Stimulated activated CD4-positive, alpha-beta T cell treated with anti-CD3 and anti-CD28 coated beads, Interleukin-1b, Interleukin-23, amount 100 ng/mL, for 48 hours (primary cell): ENCODE results near the gene ZNF431.
A peak's percentile ranks its signal among the peaks of the same experiment; 100 is the strongest.
"Not testable (repeated sequence)": the region's sequence is repeated elsewhere in the genome, so short reads cannot be mapped to it uniquely, and the experiment has no call there.

Experiments used
- DNase-seq: peaks from one replicate; pipeline ENCODE4 v3.0.0-alpha.2; 2020

Gene ZNF431

DNA sequence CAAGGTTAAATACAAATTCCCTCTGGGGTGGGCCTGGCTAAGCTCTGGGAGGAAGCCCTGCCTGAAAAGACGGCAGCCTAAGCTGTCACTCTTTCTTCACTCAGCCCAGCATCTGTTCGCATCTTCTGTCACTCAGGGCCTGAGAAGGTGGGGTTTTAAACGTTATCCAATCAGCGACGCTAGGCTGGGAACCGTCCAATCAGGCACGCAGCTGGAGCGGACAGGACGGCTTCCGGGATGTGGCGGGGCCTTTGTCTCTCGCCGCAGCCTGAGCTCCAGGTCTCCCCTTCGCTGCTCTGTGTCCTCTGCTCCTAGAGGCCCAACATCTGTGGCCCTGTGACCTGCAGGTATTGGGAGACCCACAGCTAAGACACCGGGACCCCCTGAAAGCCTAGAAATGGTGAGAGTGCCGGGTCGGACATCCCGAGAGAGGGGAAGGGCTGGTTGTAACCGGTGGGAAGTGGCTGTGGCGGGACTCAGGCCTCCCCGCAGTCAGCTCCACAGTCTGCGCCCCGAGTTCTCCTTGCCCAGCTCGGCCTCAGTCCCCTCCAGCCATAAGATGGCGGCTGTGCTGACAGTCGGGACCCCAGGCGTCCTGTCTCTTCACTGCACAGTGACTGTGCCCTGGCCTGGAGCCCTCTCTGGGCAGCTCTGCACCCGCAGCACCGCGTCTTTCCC, at the start of gene ZNF431:
TSS of gene ZNF431 (plus strand) at position 254 of the 678 bp plus-strand sequence. CDS start at position 398, 144 bp downstream.
- DNase-seq: peak; percentile 91

DNA sequence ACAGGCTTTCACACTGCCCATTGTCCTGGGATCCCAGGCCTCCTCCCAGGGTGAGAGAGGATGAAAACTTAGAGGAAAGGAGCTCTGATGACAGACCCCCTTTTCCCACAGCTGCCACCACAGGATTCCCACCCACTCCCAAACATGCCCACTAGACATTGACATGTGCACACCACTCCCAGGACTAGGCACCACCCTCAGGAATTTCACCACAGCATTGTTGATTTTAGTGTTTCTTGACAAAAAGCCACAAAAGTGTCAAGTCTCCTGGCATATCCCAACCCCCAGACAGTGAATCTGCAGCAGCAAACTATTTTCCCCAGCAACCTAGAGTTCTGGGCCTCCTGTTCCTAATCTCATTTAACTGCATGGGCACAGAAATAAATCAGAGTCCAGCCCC, 49.7 kb upstream of the ZNF431 start:
- DNase-seq: no peak

DNA sequence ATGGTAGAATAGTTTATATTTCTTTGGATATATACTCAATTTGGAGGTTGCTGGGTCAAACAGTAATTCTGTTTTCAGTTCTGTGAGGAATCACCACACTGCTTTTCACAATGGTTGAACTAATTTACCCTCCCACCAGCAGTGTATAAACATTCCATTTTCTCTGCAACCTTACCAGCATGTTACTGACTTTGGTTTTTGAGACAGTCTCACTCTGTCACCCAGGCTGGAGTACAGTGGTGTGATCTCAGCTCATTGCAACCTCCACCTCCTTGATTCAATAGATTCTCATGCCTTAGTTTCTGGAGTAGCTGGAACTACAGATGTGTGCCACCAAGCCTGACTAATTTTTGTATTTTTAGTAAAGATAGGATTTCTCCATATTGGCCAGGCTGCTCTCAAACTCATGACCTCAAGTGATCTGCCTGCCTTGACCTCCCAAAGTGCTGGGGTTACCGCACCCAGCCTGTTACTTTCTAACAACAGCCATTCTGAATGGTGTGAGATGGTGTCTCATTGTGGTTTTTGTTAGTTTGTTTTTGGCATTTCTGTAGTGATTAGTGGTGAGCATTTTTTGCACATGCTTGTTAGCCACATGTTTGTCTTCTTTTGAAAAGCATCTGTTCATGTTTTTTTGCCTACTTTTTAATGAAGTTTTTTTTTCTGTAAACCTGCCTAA, 47.4 kb upstream of the ZNF431 start:
- DNase-seq: no peak

DNA sequence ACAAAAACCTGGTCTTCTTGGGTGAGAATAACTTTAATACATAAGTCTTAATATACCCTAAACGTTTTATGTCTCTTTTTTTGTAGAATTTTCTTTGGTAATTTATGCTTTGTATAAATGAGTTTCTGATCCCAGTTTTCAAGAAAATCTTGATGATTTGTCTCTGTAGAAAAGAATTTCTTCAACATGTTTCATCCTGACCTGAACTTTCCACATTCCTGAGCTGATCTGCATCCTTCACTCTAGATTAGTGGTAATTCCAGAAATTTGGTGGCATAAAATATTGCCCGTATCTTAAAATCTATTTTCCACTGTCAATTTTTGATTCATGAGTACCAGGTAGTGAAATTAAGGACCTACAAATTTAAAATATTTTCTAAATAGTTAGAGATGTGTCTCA, 43.5 kb upstream of the ZNF431 start:
- no peak for DNase-seq

DNA sequence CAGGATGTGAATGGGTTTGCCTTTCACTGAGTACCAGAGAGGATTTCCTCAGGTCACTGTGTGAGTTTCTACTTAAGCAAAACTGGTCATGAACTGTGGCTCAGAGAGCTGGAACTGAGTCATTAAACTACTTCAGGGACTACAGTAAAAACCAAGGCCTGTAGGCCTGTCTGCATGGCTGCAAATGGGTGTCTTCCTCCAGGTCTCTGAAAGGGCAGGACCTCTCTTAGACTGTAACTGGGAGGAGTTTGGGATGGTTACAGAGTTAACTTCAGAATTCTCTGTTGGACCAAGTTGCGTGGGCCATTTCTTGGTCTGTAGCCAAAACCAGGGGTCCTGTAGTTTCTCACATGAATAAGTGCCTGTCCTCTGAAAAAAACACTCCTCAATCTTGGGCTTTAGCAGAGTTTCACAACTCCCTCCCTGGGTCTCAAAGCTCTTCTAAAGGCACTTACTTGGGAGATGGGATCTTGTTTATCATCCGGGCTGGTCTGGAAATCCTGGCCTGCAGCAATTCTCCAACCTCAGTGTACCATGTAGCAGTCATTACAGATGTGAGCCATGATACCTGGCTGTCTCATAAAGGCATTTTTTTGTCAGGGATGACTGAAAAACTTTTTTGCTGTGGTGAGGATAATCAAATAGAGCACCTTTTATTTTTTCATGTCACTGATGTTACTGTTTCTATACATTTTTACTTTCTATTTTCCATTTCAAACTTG, 40.2 kb upstream of the ZNF431 start:
- no peak for DNase-seq

DNA sequence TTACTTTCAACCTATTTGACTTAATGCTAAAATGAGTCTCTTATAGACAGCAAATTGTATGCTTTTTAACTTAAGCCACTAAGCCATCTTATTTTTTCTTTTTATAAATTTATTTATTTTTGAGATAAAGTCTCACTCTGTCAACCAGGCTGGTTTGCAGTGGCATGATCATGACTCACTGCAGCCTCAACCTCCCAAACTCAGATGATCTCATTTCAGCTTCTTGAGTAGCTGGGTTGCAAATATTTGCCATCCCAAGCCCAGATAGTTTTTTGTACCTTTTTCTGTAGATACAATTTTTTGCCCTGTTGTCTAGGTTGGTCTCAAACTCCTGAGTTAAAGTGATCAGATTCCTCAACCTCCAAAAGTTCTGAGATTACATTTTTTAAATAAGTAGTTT, 32.7 kb upstream of the ZNF431 start:
- DNase-seq: no peak

DNA sequence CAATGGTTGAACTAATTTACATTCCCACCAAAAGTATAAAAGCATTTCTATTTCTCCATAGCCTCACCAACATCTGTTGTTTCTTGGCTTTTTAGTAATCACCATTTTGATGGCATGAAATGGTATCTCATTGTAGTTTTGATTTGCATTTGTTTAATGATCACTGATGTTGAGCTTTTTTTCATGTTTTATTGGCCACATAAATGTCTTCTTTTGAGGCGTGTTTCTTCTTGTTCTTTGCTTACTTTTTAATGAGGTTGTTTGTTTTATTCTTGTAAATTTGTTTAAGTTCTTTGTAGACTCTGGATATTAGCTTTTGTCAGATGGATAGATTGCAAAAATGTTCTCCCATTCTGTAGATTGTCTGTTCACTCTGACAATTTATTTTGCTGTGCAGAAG, 31.7 kb upstream of the ZNF431 start:
- DNase-seq: no peak

DNA sequence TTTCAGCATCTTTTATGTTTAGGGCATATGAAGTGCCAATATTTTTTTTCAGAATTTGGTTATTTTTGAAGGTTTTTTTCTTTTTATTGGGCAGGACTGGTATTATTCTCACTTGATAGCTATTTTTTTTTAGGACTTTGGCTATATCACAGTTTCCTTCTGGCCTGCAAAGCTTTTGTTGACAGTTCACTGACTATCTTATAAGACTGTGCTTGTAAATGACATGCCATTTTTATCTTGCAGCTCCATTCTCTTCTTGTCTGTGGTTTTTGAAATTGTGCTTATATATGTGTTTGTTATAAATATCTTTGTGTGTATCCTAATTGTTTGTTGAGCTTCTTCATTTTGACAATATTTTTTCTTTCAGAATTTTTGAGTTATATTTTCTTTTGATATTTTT, 26.4 kb upstream of the ZNF431 start:
- DNase-seq: no peak

DNA sequence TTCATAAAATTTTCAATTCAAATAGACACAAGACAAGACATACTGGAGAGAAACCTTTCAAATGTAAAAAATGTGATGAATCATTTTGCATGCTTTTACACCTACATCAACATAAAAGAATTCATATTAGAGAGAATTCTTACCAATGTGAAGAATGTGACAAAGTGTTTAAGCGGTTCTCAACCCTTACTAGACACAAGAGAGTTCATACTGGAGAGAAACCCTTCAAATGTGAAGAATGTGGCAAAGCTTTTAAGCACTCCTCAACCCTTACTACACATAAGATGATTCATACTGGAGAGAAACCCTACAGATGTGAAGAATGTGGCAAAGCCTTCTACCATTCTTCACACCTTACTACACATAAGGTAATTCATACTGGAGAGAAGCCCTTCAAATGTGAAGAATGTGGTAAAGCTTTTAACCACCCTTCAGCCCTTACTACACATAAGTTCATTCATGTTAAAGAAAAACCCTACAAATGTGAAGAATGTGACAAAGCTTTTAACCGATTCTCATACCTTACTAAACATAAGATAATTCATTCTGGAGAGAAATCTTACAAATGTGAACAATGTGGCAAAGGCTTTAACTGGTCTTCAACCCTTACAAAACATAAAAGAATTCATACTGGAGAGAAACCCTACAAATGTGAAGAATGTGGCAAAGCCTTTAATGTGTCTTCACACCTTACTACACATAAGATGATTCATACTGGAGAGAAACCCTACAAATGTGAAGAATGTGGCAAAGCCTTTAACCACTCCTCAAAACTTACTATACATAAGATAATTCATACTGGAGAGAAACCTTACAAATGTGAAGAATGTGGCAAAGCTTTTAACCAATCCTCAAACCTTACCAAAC, 24.6 kb upstream of the ZNF431 start:
- no peak for DNase-seq

DNA sequence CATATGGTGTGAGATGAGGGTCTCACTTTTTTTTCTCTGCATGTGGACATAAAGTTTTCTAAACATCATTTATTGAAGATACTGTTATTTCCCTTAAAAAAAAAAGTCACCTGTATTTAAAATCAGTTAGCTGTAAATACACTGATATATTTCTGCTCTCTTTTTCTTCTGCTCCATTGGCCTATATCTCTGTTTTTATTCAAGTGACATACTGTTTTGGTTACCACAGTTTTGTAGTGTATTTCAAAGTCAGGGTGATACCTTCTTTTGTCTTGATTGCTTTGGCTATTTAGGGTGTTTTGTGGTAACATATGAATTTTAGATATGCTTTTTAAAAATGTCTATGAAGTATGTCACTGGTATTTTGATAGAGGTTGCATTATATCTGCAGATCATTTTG, 15.8 kb upstream of the ZNF431 start:
- DNase-seq: no peak

DNA sequence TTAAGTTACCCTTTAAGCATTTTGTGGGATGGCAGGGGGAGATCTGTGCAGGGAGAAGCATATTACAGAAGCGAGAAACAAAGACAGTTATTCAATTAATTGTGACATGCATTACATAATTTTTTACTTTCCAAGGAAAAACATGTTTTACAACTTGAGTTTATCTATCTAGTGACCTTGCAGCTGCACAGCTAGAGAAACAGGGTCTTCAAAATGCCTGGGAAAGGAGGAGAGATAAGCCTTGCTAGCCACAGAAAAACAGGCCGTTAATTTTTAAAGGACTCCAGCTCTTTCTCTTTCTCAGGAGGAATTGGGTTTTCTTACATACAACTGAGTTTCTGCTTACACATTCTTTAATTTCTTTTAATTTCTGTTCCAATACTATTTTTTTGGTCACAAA, 14.8 kb upstream of the ZNF431 start:
- no peak for DNase-seq

DNA sequence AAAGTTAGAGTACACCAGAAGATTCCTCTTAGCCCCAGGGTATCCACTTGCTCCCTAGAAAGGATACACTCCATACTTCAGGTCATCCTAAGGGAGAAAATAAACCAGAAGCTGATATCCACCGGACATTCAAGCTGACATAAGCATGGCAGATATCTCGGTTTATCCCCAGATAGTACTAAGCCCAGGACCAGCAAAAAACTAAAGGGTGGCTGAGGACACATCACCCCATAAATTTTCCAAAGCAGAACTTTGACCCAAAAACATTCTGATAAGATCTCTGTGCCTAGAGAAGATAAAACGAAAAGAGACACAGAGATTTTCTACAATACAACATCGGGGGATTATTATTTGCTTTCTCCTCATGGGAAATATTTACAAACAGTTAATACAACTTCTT, 13.9 kb upstream of the ZNF431 start:
- no peak for DNase-seq

DNA sequence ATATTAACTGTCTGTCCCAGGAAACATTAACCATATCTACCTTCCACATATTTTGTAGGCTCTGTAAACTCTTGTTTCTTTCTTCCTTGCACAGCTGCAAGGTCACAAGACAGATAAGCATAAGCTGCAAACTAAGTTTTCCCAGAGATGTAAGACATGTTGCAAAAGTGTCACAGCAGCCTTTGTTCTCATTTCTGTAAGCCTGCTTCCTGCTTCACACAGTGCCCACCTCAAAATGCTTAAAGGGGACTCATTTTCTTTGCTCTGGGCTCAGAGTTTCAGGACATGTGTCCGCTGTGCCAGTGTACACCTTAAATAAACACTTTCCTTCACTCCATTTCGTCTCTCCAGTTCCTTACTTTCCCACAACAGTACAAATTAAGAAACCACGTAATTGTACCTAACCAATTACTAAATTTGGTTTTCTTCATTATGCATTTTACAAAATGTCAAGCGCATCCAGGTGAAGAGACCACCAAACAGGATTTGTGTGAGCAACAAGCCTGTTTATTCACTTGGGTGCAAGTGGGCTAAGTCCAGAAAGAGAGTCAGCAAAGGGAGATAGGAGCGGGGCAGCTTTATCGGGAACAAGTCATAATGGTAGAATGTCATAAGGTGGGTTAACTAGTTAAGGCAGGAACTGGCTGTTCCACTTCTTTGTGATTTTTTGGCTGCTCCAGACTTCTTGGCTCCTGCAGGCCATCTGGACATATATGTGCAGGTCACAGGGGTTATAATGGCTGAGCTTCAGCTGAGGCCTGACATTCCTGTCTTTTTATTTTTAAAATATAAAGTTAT, 12.7 kb upstream of the ZNF431 start:
- no peak for DNase-seq

DNA sequence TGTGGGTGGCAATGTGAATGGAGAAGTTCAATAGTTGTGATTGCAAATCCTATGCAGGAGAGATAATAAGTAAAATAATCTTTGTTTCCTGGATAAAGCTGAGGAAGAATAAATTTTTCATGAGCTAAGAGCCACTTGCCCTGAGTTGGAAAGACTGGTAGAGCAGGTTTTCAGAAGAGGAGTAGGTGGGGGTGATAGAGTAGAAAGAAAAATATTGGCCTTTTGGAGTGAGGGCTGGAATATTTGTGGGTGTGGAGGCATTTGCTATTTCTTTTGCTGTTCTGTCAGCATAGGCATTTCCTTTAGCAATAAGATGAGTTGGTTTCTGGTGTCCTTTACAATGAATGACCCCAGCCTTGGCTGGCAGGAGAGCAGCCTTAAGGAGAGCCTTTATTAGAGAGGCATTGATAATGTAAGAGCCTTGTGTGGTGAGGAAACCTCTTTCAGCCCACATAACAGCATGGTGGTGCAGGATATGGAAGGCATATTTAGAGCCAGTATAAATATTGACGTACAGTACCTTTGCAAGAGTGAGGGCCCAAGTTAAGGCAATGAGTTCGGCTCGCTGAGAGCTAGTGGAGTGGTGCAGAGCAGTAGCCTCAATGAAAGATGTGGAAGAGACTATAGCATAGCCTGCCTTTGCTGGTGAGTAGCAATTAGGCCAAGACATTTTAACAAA, 11.6 kb upstream of the ZNF431 start:
- no peak for DNase-seq

DNA sequence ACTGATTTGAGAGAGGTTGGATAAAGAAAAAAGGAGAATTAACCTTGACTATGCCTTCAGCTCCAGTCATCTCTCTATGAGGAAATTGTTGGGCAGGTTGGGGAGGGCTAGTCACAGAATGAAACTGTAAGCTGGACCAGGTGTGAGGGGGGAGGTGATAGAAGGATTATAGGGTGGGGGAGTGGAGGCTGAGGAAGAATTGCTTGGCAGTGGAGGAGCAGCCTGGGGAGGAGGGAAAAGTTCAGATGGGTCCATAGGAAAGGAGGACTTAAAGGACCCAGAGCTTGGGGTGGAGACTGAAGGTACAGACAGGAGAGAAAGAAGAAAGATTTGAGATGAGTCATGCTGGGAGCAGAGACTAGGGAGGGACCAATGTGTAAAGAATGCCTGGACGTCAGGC, 8.2 kb upstream of the ZNF431 start:
- DNase-seq: no peak

DNA sequence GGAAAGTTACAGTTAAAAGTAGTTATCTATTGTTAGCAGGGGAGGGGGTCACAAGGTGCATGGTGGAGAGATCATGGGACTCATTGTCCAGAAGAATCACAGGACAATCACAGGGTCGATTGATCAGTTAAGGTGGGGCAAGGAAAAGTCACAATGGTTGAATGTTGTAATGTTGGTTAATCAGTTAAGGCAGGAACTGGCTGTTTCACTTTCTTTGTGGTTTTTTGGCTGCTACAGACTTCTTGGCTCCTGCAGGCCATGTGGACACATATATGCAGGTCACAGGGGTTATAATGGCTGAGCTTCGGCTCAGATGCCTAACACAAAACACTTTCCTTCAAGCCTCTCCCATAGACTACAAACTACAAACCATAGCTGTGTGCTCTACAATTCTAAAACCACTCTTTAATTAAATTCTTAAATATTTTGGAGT, 6.9 kb upstream of the ZNF431 start:
- no peak for DNase-seq

DNA sequence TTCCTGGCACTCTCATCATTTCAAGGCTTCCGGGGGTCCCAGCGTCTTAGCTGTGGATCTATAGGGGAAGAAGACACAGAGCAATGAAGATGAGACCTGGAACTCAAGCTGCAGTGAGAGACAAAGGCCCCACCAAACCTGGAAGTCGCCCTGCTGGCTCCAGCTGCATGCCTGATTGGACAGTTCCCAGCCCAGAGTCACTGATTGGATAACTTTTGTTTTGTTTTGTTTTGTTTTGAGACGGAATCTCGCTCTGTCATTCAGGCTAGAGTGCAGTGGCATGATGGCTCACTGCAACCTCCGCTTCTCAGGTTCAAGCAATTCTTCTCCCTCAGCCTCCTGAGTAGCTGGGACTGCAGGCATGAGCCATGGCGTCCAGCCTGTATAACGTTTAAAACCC, 6.4 kb upstream of the ZNF431 start:
- no peak for DNase-seq

DNA sequence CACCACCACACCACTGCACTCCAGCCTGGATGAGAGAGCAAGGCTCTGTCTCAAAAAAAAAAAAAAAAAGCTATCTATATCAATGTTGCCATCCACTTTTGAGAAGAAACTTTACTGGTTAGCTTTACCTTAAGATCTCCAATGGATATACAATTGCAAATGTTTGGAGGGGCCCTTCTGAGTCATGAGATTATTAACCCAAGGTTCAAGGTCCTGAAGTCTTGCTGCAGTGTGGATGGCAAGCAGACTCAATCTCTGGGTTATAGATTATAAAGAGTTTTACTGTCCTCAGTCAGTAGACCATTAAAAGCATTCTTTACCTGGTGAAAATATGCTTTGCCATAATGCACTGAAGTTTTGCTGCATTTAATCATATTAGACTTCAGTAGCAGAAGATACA, 3.7 kb upstream of the ZNF431 start:
- DNase-seq: no peak

DNA sequence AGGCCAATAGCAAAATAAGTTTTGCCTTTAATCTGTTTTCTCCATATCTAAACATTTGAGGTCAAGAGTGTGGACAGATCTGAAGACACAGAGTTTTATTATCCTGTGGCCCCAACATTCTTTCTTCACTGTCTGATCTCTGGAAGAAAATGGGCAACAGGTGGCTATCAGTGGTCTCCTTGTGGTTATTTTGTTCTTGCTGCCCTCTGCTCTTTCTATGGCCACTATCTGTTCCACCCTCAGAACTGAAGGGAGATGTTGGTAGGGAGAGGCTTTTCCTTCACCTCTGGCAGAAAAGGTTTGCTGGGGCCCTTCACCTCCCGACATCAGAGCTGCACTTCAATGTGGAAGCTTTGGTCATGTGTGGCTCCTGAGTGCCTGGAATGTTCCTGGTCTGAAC, 834 bp upstream of the ZNF431 start:
- not testable (repeated sequence) for DNase-seq

DNA sequence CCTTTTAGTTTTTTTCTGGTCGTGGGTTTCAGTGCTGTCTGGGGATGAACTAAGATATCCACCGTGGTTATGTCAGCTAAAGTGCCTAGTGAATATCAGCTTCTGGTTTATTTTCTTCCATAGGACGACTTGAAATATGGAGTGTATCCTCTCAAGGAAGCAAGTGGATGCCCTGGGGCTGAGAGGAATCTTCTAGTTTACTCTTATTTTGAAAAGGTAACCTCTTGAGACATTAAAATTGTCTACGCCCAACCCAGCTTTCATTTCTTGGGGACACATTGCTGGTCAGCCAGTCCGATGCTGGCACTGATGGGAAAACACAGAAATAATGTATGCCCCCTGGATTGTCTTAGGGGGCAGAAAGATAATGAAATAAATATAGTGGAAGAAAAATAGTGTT, 1.6 kb downstream of the ZNF431 start:
- DNase-seq: no peak

DNA sequence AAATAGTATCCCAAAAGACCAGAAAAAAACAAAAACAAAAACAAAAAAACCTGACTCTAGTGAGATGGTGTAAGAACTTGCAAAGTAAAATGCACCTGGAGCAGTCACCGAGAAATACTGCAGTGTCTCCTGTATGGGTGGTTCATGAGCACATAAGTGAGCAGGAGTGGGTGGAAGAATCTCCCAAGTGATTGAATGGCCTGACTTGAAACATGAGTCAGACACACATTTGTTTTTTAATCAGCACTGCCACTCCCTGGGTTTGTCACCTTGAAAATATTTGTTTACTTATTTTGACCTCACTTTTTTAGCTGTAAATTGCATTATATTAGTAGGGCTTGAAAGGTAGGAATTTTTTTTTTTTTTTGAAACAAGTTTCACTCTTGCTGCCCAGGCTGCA, 2.0 kb downstream of the ZNF431 start:
- DNase-seq: no peak

DNA sequence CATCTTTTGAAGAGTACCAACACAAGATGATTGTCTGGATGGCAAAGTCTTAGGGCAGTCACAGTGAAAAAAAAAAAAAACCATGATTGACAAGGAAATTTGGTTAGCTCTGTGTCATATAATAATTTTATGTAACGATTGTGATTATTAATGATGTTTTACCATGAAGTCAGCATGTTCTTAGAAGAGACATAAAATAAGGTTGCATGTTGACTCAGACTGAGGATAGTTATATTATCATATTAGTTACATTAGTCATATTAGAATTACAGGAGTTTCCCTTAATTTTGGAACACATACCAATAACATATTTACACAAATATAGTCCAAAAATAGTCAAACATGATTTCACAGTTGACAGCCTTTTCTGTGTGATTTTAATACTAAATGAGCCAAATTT, 5.7 kb downstream of the ZNF431 start:
- DNase-seq: no peak
